HCT116 (cell line): Measurements from ENCODE around the gene SRP9. TPM values are rescaled to one million over a fixed set of nuclear protein-coding genes. Genes with fewer than 3 reads are reported as not detected.

Experiments
- ATAC-seq: fragments of 200-7000 bp; cut with Tn5 transposase; 2 replicates; pipeline ENCODE4 v1.9.1; 2020; ENCODE audit warnings: mild to moderate bottlenecking, moderate library complexity
- BruUV-seq: library from RNA; stranded (reverse); fragments of 400-500 nt; replicated peaks from 2 replicates; lab custom pipeline; 2021; lab: Mats Ljungman, UMichigan
- CTCF ChIA-PET: fragments of 300-600 bp; sonication (Branson Sonifier 250); formaldehyde crosslinking; loops from one replicate; lab custom pipeline; 2021; ENCODE audit warnings: antibody characterized with exemption; lab: Charles Lee
- POLR2A ChIA-PET: fragments of 300-600, 350-600 bp; sonication (Branson Sonifier 250); formaldehyde crosslinking; loops from one replicate; lab custom pipeline; 2021; ENCODE audit warnings: antibody characterized with exemption; lab: Charles Lee
- RAD21 ChIA-PET, 2 experiments: fragments of 300-600 bp; sonication (Branson Sonifier 250); formaldehyde crosslinking; loops; one replicate each; lab custom pipeline; 2023; ENCODE audit warnings: low total read pairs in 2 of 2; ENCODE audit not compliant: uncharacterized antibody in 2 of 2, unreplicated experiment in 2 of 2, low non-redundant PET in 1 of 2; lab: Charles Lee
- DNase-seq: peaks from one replicate; pipeline ENCODE4 v3.0.0-alpha.2; 2010; ENCODE audit warnings: low read depth, low spot score
- H2AFZ ChIP-seq: fragments of 200-600 bp; shearing (Covaris generic), sonication (generic); 2 replicates; pipeline ENCODE4 v1.6.1; 2017; ENCODE audit warnings: low read depth, mixed run types, mixed read lengths, antibody characterized with exemption, low read length; ENCODE audit not compliant: poor library complexity, severe bottlenecking
- H3K27ac ChIP-seq: 2 replicates; pipeline ENCODE4 v1.5.1; 2012; ENCODE audit warnings: low read depth, low read length
- H3K27me3 ChIP-seq: fragments of 200-600 bp; sonication (generic); 2 replicates; pipeline ENCODE4 v1.6.1; 2016; ENCODE audit warnings: mixed run types, low read length, mixed read lengths; ENCODE audit not compliant: insufficient read depth
- H3K36me3 ChIP-seq, 2 experiments: fragments of 200-500 bp in 1 of 2; fragments of 200-600 bp in 1 of 2; sonication (Bioruptor generic) in 1 of 2; sonication (generic) in 1 of 2; 2 replicates each; pipeline versions ENCODE4 v1.5.1 to v1.6.1; 2014 to 2016; ENCODE audit warnings: low read length in 2 of 2, inconsistent platforms in 1 of 2, mixed read lengths in 1 of 2, mixed run types in 1 of 2; ENCODE audit not compliant: insufficient read depth in 2 of 2, control insufficient read depth in 1 of 2
- H3K4me1 ChIP-seq, 2 experiments: fragments of 200-600 bp in 1 of 2; sonication (generic) in 1 of 2; 2 replicates each; pipeline versions ENCODE4 v1.5.1 to v1.6.1; 2012 to 2017; ENCODE audit warnings: low read length in 2 of 2, inconsistent platforms in 1 of 2, mild to moderate bottlenecking in 1 of 2, mixed read lengths in 1 of 2, mixed run types in 1 of 2, moderate library complexity in 1 of 2; ENCODE audit not compliant: insufficient read depth in 2 of 2, control insufficient read depth in 1 of 2
- H3K4me2 ChIP-seq: fragments of 200-600 bp; sonication (generic); 2 replicates; pipeline ENCODE4 v1.6.1; 2017; ENCODE audit warnings: mixed run types, low read length, mixed read lengths
- H3K4me3 ChIP-seq, 2 experiments: fragments of 200-600 bp in 1 of 2; sonication (generic) in 1 of 2; replicated peaks in 1 of 2; 2 replicates each; pipeline ENCODE4 v1.5.1; 2011 to 2016; ENCODE audit warnings: low read length in 2 of 2, control low read depth in 1 of 2, low read depth in 1 of 2, mild to moderate bottlenecking in 1 of 2, mixed read lengths in 1 of 2, mixed run types in 1 of 2
- H3K79me2 ChIP-seq: fragments of 200-600 bp; sonication (generic); 2 replicates; pipeline ENCODE4 v1.6.1; 2017; ENCODE audit warnings: mild to moderate bottlenecking, mixed run types, low read length, moderate library complexity, mixed read lengths; ENCODE audit not compliant: insufficient read depth
- H3K9ac ChIP-seq: fragments of 200-600 bp; sonication (generic); 2 replicates; pipeline ENCODE4 v1.6.1; 2016; ENCODE audit warnings: low read length, mixed read lengths
- H3K9me2 ChIP-seq: fragments of 200-600 bp; sonication (generic), shearing (Covaris generic); 2 replicates; pipeline ENCODE4 v1.6.1; 2017; ENCODE audit warnings: mixed run types, mild to moderate bottlenecking, moderate library complexity; ENCODE audit not compliant: insufficient read depth
- H3K9me3 ChIP-seq, 2 experiments: fragments of 200-500 bp in 1 of 2; fragments of 200-600 bp in 1 of 2; sonication (Bioruptor generic) in 1 of 2; sonication (generic) in 1 of 2; 2 replicates each; pipeline ENCODE4 v1.6.1; 2014 to 2017; ENCODE audit warnings: low read length in 2 of 2, mixed read lengths in 2 of 2, inconsistent platforms in 1 of 2, low read depth in 1 of 2, mild to moderate bottlenecking in 1 of 2, mixed run types in 1 of 2, moderate library complexity in 1 of 2; ENCODE audit not compliant: control insufficient read depth in 1 of 2, insufficient read depth in 1 of 2
- H4K20me1 ChIP-seq: fragments of 200-600 bp; sonication (generic), shearing (Covaris generic); 2 replicates; pipeline ENCODE4 v1.6.1; 2017; ENCODE audit warnings: mixed run types, mild to moderate bottlenecking, moderate library complexity; ENCODE audit not compliant: insufficient read depth
- CBX3 ChIP-seq: IDR thresholded peaks from 2 replicates; pipeline ENCODE4 v1.6.1; 2012; ENCODE audit warnings: low read depth
- CEBPB ChIP-seq: IDR thresholded peaks from 2 replicates; pipeline ENCODE4 v1.6.1; 2012; ENCODE audit warnings: low read depth
- ELF1 ChIP-seq: IDR thresholded peaks from 2 replicates; pipeline ENCODE4 v1.6.1; 2012; ENCODE audit warnings: low read depth, borderline replicate concordance
- JUND ChIP-seq: IDR thresholded peaks from 2 replicates; pipeline ENCODE4 v1.6.1; 2012
- POLR2A ChIP-seq: IDR thresholded peaks from 2 replicates; pipeline ENCODE4 v1.7.0; 2011; ENCODE audit warnings: borderline replicate concordance; ENCODE audit not compliant: insufficient read depth, insufficient read length; ENCODE audit errors: extremely low read depth
- RAD21 ChIP-seq: IDR thresholded peaks from 2 replicates; pipeline ENCODE4 v1.6.1; 2012; ENCODE audit warnings: low read depth, mild to moderate bottlenecking
- SP1 ChIP-seq: IDR thresholded peaks from 2 replicates; pipeline ENCODE4 v1.6.1; 2012; ENCODE audit warnings: low read depth
- SRF ChIP-seq: IDR thresholded peaks from 2 replicates; pipeline ENCODE4 v1.6.1; 2012; ENCODE audit warnings: low read depth
- YY1 ChIP-seq: IDR thresholded peaks from 2 replicates; pipeline ENCODE4 v1.6.1; 2011; ENCODE audit warnings: low read length, low read depth, moderate library complexity, mild to moderate bottlenecking; ENCODE audit not compliant: insufficient replicate concordance; ENCODE audit errors: extremely low read depth
- ZFX ChIP-seq: fragments of 450-650 bp; IDR thresholded peaks from 2 replicates; pipeline ENCODE4 v1.6.1; 2017
- ZNF274 ChIP-seq: fragments of 200-500 bp; sonication (Bioruptor generic); IDR thresholded peaks from 2 replicates; pipeline ENCODE4 v1.6.1; 2014; ENCODE audit warnings: mild to moderate bottlenecking, low read depth, low read length, inconsistent platforms
- intact Hi-C: fragments of 100-400 bp; cut with micrococcal nuclease; formaldehyde crosslinking; loops from 2 replicates; pipeline ENCODE4 v1.10.0; 2022
- total RNA-seq: library from RNA; stranded (reverse); gene quantifications from one replicate; pipeline ENCODE4 v1.2.1, GENCODE V29; 2021; ENCODE audit not compliant: unreplicated experiment
- TF ChIP-seq, protein P1 (sequence below): IDR thresholded peaks from 2 replicates; pipeline ENCODE4 v1.6.1; 2011; ENCODE audit warnings: mild to moderate bottlenecking, low read length, moderate library complexity; ENCODE audit not compliant: insufficient replicate concordance; ENCODE audit errors: extremely low read depth
- TF ChIP-seq, protein P2 (sequence below): IDR thresholded peaks from 2 replicates; pipeline ENCODE4 v1.6.1; 2012; ENCODE audit warnings: low read depth
- TF ChIP-seq, protein P3 (sequence below): IDR thresholded peaks from 2 replicates; pipeline ENCODE4 v1.6.1; 2012

The SRP9 gene
- total RNA-seq, 1 experiment from 2014 or later = 220 TPM

DNA sequence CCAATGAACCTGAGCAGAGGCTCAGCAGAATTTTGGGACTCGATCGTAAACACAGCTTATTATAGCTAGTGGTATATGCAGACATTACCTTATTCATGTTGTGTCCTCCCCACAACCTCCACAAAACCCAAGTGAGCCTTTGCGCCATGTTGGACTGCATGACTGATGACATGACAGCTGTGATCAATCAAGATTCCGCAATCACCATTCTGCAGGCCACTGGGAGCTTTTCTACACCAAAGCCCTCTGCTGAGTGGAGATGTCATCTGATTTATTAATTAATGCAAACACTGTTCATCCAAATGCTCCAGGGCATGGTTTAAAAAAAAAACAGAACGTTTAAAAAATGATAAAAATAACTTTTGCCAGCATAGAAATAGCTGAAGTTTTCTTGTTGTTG, 7.9 kb upstream of the SRP9 start:
- no peaks in the 10 kb centered on the region for H3K27me3 ChIP-seq
- no peaks in the 10 kb centered on the region for H3K79me2 ChIP-seq
- no peak overlapping the region for H3K9ac ChIP-seq
- TF ChIP-seq, protein P1, sequence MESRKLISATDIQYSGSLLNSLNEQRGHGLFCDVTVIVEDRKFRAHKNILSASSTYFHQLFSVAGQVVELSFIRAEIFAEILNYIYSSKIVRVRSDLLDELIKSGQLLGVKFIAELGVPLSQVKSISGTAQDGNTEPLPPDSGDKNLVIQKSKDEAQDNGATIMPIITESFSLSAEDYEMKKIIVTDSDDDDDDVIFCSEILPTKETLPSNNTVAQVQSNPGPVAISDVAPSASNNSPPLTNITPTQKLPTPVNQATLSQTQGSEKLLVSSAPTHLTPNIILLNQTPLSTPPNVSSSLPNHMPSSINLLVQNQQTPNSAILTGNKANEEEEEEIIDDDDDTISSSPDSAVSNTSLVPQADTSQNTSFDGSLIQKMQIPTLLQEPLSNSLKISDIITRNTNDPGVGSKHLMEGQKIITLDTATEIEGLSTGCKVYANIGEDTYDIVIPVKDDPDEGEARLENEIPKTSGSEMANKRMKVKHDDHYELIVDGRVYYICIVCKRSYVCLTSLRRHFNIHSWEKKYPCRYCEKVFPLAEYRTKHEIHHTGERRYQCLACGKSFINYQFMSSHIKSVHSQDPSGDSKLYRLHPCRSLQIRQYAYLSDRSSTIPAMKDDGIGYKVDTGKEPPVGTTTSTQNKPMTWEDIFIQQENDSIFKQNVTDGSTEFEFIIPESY = no peak
- TF ChIP-seq ZFX (no peak), SRF (no peak), ZNF274 (no peak), POLR2A (no peak), CBX3 (no peak), JUND (no peak), CEBPB (no peak), YY1 (no peak), SP1 (no peak), ELF1 (no peak), RAD21 (no peak)
- TF ChIP-seq, protein P2, sequence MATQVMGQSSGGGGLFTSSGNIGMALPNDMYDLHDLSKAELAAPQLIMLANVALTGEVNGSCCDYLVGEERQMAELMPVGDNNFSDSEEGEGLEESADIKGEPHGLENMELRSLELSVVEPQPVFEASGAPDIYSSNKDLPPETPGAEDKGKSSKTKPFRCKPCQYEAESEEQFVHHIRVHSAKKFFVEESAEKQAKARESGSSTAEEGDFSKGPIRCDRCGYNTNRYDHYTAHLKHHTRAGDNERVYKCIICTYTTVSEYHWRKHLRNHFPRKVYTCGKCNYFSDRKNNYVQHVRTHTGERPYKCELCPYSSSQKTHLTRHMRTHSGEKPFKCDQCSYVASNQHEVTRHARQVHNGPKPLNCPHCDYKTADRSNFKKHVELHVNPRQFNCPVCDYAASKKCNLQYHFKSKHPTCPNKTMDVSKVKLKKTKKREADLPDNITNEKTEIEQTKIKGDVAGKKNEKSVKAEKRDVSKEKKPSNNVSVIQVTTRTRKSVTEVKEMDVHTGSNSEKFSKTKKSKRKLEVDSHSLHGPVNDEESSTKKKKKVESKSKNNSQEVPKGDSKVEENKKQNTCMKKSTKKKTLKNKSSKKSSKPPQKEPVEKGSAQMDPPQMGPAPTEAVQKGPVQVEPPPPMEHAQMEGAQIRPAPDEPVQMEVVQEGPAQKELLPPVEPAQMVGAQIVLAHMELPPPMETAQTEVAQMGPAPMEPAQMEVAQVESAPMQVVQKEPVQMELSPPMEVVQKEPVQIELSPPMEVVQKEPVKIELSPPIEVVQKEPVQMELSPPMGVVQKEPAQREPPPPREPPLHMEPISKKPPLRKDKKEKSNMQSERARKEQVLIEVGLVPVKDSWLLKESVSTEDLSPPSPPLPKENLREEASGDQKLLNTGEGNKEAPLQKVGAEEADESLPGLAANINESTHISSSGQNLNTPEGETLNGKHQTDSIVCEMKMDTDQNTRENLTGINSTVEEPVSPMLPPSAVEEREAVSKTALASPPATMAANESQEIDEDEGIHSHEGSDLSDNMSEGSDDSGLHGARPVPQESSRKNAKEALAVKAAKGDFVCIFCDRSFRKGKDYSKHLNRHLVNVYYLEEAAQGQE = no peak
- TF ChIP-seq, protein P3, sequence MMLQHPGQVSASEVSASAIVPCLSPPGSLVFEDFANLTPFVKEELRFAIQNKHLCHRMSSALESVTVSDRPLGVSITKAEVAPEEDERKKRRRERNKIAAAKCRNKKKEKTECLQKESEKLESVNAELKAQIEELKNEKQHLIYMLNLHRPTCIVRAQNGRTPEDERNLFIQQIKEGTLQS = no peak
- H2AFZ ChIP-seq = no peak overlapping the region
- ATAC-seq = no peak
- no peaks in the 10 kb centered on the region for H3K9me3 ChIP-seq
- H4K20me1 ChIP-seq = no peaks in the 10 kb centered on the region
- intact Hi-C loops = loop anchor here (5.0 to 10.0 kb wide), 2 partner anchors 112 to 115 kb away; partner anchors contain the start of genes LEFTY1 and TMEM63A
- H3K4me2 ChIP-seq = no peak overlapping the region
- H3K4me3 ChIP-seq = no peak overlapping the region
- no peak for DNase-seq
- H3K27ac ChIP-seq = no peak overlapping the region
- ChIA-PET CTCF (interaction anchor here (1.0 to 2.2 kb wide), 4 partner anchors 285 to 295 kb away, joined by 3 to 10 read pairs (median 6); no protein-coding TSS in a partner anchor), POLR2A (interaction anchor here (1.1 kb wide), 1 partner anchor 8 kb away, joined by 4 read pairs; the partner anchor contains the start of gene SRP9), RAD21 (no interaction called here)
- no peaks in the 10 kb centered on the region for H3K9me2 ChIP-seq
- no peaks in the 10 kb centered on the region for H3K36me3 ChIP-seq
- H3K4me1 ChIP-seq = peaks cover 10 to 28% of the 10 kb centered on the region in 2 experiments; a peak in 2 of 4 replicates
- BruUV-seq = no TSS peak
